IPS DF 19.7 (cell line): ENCODE results near the gene EPHA10.
A peak's percentile ranks its signal among the peaks of the same experiment; 100 is the strongest.

Experiments
- DNase-seq: peaks from one replicate; pipeline ENCODE4 v3.0.0-alpha.2; 2013; ENCODE audit warnings: low read depth, low spot score

EPHA10 gene

GRCh38 chr1:37764888-37765441 lies at the start of gene EPHA10:
Gene EPHA10, minus strand, starts transcription at chr1:37765120. Its CDS starts 54 bp downstream, at chr1:37765066.
- DNase-seq: no peak

GRCh38 chr1:37814252-37814651 lies 49.3 kb upstream of the EPHA10 start:
- no peak for DNase-seq

DNA sequence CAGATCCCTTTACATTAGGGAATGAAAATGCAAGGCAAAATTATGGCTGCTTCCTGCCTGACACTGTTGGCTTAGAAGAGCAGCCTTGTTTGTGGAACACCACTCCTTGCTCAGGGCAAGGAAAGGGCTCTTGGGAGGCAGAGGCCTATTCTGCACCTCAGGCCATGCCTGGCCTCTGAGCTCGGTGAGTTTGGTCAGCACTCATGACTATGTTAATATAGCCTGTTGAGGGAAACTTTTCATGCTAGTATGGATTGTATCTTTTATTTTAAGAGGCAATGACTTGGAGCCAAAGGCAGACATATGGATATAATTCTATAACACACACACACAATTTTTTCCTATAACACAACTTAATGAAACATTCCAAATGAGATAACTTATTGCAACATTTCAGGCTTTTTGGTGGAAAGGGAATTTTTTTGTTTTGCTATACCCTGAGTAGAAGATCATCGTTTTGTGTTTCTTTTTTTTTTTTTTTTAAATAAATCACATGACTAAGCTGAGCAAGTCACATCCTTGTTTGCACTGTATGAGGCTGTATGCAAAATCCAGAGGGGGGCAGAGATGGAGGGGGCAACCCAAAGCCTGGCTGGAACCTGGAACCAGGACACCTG lies 48.7 kb upstream of the EPHA10 start:
- no peak for DNase-seq

DNA sequence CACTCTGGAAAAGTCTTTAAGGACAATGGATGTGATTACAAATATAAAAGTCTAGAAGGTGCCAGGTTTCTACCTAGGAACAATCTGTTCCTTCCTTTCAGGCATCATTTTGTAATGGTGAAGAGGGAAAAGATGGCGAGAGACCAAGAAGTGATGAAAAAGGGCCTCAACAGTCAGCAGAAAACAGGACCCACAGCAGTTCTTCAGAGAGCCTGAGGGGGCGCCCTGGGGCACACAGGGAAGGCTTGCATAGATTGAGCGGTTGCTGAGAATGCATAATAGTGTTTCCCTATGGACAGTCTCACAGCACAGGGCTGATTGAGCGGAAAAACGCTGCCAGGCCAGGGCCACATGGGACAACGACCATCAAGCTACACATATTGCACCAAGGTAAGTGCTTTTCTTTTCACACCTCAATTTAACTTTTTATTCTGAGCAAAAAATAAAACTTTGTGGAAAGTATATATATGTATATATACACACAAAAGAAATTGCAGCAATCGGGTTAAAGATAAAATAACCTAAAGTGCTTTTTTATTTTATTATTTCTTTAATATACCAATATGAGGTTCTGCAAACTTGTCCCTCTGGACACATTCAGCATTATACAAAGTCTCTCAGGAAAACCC lies 46.2 kb upstream of the EPHA10 start:
- no peak for DNase-seq

DNA sequence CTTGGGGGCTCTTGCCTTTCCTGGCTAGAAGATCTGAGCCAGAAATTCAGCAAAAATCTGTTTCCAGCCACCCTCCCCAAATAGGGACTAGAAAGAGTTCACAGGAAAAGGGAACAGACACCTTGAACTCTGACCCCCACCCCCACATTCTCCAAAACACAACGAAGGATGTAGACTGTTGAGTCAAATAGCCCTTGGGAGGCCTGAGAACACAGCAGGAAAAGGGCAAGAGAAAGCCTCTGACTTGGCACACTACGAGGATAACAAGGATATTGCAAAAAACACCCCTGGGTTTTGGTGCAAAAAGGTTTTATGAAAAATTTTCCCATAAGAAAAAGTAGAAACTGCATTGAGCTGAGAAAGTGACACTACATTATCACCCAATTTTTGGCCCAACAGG lies 45.0 kb upstream of the EPHA10 start:
- DNase-seq: no peak

- DNase-seq: no peak
Measured at GRCh38 chr1:37808369-37809319, 43.7 kb upstream of the EPHA10 start.

- peak; percentile 82 for DNase-seq
Measured at GRCh38 chr1:37807555-37808368, 42.8 kb upstream of the EPHA10 start, which contains the start of the genes C1orf122 and YRDC. Gene C1orf122, plus strand, starts transcription at chr1:37807790. Its CDS starts 615 bp downstream, at chr1:37808405. Gene YRDC, minus strand, starts transcription at chr1:37808208. Its CDS starts 28 bp downstream, at chr1:37808180.

DNA sequence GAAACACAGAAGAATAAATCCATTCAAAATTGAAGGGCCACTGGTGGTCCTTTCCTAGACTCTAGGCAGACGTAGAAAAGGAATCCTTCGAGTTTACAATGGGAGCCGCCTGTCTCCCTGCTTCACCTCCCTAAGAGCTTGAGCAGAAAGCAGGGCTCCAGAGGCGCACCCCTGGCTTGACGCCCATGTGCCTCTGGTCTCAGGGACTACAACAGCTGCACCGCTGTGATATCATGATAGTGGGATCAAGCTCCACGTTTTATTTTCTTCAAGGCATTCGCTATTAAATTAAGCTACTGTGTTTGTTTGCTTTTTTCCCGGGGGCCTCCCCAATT lies 42.3 kb upstream of the EPHA10 start:
- DNase-seq: no peak

GRCh38 chr1:37802439-37802838 lies 37.5 kb upstream of the EPHA10 start:
- DNase-seq: no peak

- no peak for DNase-seq
Measured at GRCh38 chr1:37797750-37798345, 32.9 kb upstream of the EPHA10 start.

DNA sequence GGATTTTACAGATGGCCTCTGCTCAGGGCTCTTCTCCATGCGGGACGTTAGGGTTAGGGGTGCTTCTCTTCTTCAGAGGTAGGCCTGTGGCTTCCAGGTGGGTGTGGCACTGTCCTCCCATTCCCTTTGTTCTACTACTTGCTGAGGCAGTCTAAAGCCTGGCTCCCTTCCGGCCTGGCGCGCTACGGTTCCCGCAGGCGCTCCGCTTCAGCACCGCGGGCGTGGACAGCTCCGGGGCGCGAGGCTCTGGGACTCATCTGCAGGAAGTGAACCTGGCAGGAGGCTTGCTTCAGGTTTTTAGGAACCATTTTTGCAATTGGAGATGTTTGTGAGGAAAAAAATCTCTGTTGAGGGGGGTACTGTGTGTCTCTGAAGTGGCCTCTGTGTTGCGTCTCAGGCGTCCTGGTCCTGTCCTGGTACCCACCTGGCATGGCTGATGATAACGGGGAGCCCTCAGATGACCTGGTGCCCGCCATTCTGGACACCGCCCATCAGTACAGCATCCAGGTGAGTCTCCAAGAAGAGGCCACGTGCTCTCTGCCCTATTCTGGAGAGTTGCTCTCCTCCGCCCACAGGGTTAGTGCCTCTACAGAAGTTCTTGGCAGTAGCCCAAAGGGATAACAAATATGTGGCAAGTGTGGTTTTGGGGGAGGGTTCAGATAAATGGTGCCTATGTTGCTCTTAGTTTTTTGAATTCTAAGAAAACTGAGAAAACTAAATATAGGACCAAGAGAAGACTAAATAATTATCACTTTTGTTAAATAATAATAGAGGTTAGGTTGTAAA lies 30.6 kb upstream of the EPHA10 start:
- DNase-seq: no peak

DNA sequence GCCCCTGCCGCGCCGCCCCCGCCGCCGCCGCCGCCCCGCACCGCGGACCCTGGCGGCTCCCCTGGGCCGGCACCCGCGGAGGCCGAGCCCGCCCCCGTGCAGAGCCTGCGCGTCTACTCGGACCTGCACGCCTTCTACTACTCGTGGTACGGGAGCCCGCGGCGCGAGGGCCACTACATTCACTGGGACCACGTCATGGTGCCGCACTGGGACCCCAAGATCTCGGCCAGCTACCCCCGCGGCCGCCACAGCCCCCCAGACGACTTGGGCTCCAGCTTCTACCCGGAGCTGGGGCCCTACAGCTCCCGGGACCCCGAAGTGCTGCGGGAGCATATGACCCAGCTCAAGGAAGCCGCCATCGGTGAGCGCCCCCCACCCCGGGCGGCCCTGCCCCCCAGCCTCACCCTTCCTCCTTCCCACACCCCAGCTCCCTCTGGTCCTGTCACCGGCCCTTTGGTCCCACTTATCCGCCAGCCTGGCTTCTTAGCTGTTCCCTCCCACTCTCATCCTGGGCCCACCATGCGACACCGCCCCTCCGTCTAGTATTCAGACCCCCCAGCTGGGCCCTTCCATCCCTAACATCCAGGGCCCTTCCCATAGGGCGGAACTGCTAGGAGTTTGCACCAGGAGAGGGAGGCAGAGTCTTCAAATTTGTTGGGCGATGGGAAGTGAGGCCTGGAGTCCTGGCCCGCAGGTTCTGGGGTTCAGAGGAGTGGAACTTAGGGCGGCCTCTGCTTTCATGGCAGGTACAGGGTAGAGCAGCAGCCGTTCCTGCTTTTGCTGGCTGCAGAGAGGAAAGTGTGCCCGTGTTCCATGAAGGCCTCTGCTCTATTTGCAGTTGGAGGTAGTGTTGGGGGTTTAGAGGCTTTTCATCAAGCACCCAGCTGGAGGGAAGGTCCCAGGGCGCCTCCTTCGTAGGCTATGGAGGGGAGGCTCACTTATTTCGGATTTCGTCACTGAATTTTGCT lies 29.7 kb upstream of the EPHA10 start:
- DNase-seq: no peak

- no peak for DNase-seq
Measured at GRCh38 chr1:37793773-37794371, 29.0 kb upstream of the EPHA10 start, which contains the start of gene MANEAL. Gene MANEAL, plus strand, starts transcription at chr1:37793847. Its CDS starts 336 bp downstream, at chr1:37794183.

- no peak for DNase-seq
Measured at GRCh38 chr1:37792943-37793686, 28.2 kb upstream of the EPHA10 start.

- no peak for DNase-seq
Measured at GRCh38 chr1:37782491-37782890, 17.6 kb upstream of the EPHA10 start.

DNA sequence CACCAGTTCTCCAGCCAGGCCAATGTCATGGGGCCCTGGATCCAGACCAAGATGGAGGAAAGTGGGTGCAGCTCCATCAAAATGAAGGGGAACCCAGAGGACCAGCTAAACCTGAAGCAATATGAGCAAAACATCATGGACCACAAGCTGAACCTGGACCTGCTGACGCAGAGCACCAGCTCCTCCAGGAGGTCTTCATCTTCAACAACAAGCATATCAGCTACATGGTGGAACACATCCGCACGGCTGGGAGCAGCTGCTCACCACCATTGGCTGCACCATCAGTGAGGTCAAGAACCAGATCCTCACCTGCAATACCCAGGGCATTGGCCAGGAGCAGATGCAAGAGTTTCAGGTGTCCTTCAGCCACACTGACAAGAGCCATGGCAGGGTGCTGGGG lies 13.7 kb upstream of the EPHA10 start:
- DNase-seq: no peak

DNA sequence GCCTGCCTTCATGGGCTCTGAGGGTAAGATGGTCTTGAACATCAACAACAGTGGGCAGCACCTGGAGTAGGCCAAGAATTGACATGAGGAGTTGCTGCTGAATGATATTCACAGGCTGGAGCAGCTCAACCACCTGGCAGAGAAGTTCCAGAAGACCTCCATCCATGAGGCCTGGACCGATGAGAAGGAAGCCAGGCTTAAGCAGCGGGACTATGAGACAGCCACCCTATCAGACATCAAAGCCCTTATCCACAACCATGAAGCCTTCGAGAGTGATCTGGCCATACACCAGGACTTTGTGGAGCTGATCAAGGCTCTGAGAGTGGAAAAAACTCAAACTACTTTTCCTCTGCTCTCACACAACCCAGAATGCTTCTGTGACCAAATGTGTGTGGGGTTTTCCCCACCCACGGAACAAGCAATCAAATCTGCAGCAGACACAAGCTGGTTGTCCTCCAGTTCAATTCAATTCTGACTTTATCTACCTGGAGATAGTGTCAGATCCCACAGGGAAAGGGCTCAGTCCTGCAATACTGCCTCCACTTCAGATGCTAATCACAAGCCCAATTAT lies 12.1 kb upstream of the EPHA10 start:
- no peak for DNase-seq
